CD14-positive monocyte (primary cell): ENCODE measurements around the gene TEX48. TPM values are rescaled to one million over a fixed set of nuclear protein-coding genes. Genes with fewer than 3 reads are reported as not detected.

Source experiments
- DNase-seq, 3 donors: peaks; one replicate each; pipeline ENCODE4 v3.0.0-alpha.2; 2011 to 2022
- H2AFZ ChIP-seq: 2 replicates; pipeline ENCODE4 v1.6.0; 2012; ENCODE audit warnings: mild to moderate bottlenecking, low read depth, low read length, inconsistent platforms; ENCODE audit not compliant: insufficient read depth, poor library complexity, severe bottlenecking
- H3K27ac ChIP-seq, 2 donors: 1 replicate in 1 of 2; 2 replicates in 1 of 2; pipeline ENCODE4 v1.5.1; 2012 to 2013; ENCODE audit warnings: low read length in 2 of 2, control low read depth in 1 of 2, inconsistent platforms in 1 of 2, low read depth in 1 of 2, mild to moderate bottlenecking in 1 of 2
- H3K27me3 ChIP-seq, 2 donors: one replicate each; pipeline versions ENCODE4 v1.6.0 to v1.6.1; 2011 to 2013; ENCODE audit warnings: low read length in 2 of 2; ENCODE audit not compliant: control insufficient read depth in 2 of 2, insufficient read depth in 2 of 2
- H3K36me3 ChIP-seq, 2 donors: replicated peaks in 1 of 2; 1 replicate in 1 of 2; 2 replicates in 1 of 2; pipeline versions ENCODE4 v1.5.1 to v1.6.1; 2012 to 2013; ENCODE audit warnings: low read length in 2 of 2, control low read depth in 1 of 2, inconsistent platforms in 1 of 2, mild to moderate bottlenecking in 1 of 2; ENCODE audit not compliant: insufficient read depth in 2 of 2, control insufficient read depth in 1 of 2
- H3K4me1 ChIP-seq, 2 donors: 1 replicate in 1 of 2; 2 replicates in 1 of 2; pipeline versions ENCODE4 v1.5.1 to v1.6.1; 2012 to 2013; ENCODE audit warnings: low read length in 2 of 2, control low read depth in 1 of 2, inconsistent platforms in 1 of 2, mild to moderate bottlenecking in 1 of 2, moderate library complexity in 1 of 2; ENCODE audit not compliant: insufficient read depth in 2 of 2, control insufficient read depth in 1 of 2
- H3K4me2 ChIP-seq: replicated peaks from 2 replicates; pipeline ENCODE3; 2012; ENCODE audit warnings: low read length, moderate library complexity, mild to moderate bottlenecking; ENCODE audit not compliant: poor library complexity, severe bottlenecking; ENCODE audit errors: extremely low read depth
- H3K4me3 ChIP-seq, 3 experiments: fragments of 200-600 bp in 1 of 3; sonication (generic) in 1 of 3; replicated peaks in 1 of 3; 1 replicate in 2 of 3; 2 replicates in 1 of 3; pipeline ENCODE4 v1.5.1; 2011 to 2013; ENCODE audit warnings: low read length in 3 of 3, mild to moderate bottlenecking in 3 of 3, control low read depth in 2 of 3, low read depth in 2 of 3, inconsistent platforms in 1 of 3, moderate library complexity in 1 of 3
- H3K79me2 ChIP-seq: 2 replicates; pipeline ENCODE4 v1.6.0; 2012; ENCODE audit warnings: mild to moderate bottlenecking, control low read depth, inconsistent platforms, low read length, moderate library complexity; ENCODE audit not compliant: insufficient read depth
- H3K9ac ChIP-seq: 2 replicates; pipeline ENCODE4 v1.6.0; 2017; ENCODE audit warnings: low read length, mild to moderate bottlenecking; ENCODE audit not compliant: insufficient read depth, poor library complexity, severe bottlenecking
- H3K9me3 ChIP-seq, 2 donors: replicated peaks in 1 of 2; 1 replicate in 1 of 2; 2 replicates in 1 of 2; pipeline versions ENCODE4 v1.5.1 to v1.6.1; 2012 to 2013; ENCODE audit warnings: low read length in 2 of 2, control low read depth in 1 of 2; ENCODE audit not compliant: control insufficient read depth in 1 of 2, insufficient read depth in 1 of 2
- H4K20me1 ChIP-seq: 2 replicates; pipeline ENCODE4 v1.6.0; 2012; ENCODE audit warnings: mild to moderate bottlenecking, low read length, control low read depth, moderate library complexity; ENCODE audit not compliant: insufficient read depth
- H3K27ac Mint-ChIP-seq, 7 donors: one replicate each; pipeline ENCODE4 v1.8.0; 2020; ENCODE audit warnings: mild to moderate bottlenecking in 7 of 7, mixed read lengths in 7 of 7, moderate library complexity in 6 of 7, inconsistent platforms in 2 of 7
- H3K27me3 Mint-ChIP-seq, 3 donors: one replicate each; pipeline ENCODE4 v1.8.0; 2021 to 2022; ENCODE audit warnings: low read depth in 3 of 3, mild to moderate bottlenecking in 3 of 3, mixed read lengths in 3 of 3, moderate library complexity in 3 of 3, inconsistent platforms in 1 of 3
- H3K36me3 Mint-ChIP-seq, 2 donors: one replicate each; pipeline ENCODE4 v1.8.0; 2020; ENCODE audit warnings: mixed read lengths in 2 of 2, inconsistent platforms in 1 of 2, mild to moderate bottlenecking in 1 of 2
- H3K4me1 Mint-ChIP-seq: one replicate; pipeline ENCODE4 v1.8.0; 2020; ENCODE audit warnings: mild to moderate bottlenecking, mixed read lengths
- H3K4me3 Mint-ChIP-seq, 2 donors: one replicate each; pipeline ENCODE4 v1.8.0; 2020; ENCODE audit warnings: mild to moderate bottlenecking in 2 of 2, mixed read lengths in 2 of 2, moderate library complexity in 1 of 2
- H3K9me3 Mint-ChIP-seq, 7 donors: one replicate each; pipeline ENCODE4 v1.8.0; 2020 to 2022; ENCODE audit warnings: mixed read lengths in 7 of 7, mild to moderate bottlenecking in 6 of 7, moderate library complexity in 6 of 7, inconsistent platforms in 2 of 7
- CTCF ChIP-seq: fragments of 200-600 bp; IDR thresholded peaks from one replicate; pipeline ENCODE4 v1.8.0; 2022; ENCODE audit warnings: antibody characterized with exemption, mild to moderate bottlenecking
- WGBS: methylation state at CpG from one replicate; pipeline ENCODE4 v1.1.5; 2013; ENCODE audit warnings: missing lambda C conversion rate; ENCODE audit not compliant: insufficient coverage; 5-methylcytosine and 5-hydroxymethylcytosine counted together
- intact Hi-C, 2 donors: fragments of 100-400 bp; cut with micrococcal nuclease; formaldehyde crosslinking; loops; one replicate each; pipeline versions ENCODE4 v1.15.0 to v1.15.1; 2023
- polyA plus RNA-seq, 3 donors: library from polyadenylated mRNA; depleted of rRNA in 1 of 3; unstranded in 2 of 3; stranded (reverse) in 1 of 3; fragments of 300-500 nt in 2 of 3; fragments of >200 nt in 1 of 3; fragmentation: Illumina TruSeq in 2 of 3; gene quantifications; 1 replicate in 2 of 3; 2 replicates in 1 of 3; pipeline ENCODE4 v1.2.3, GENCODE V29; 2012 to 2021

TEX48 gene
- polyA plus RNA-seq, 3 donors, result not detected

GRCh38 chr9:114674076-114674797 is 7.8 kb downstream of the TEX48 start:
- Histone ChIP-seq H3K27ac (no peak overlapping the region), H3K4me1 (peaks cover 0 to 3% of the 10 kb centered on the region in 2 donors), H3K9me3 (no peaks in the 10 kb centered on the region), H3K4me3 (no peak overlapping the region), H3K36me3 (no peaks in the 10 kb centered on the region), H3K27me3 (no peaks in the 10 kb centered on the region), H3K9ac (no peak overlapping the region), H2AFZ (no peak overlapping the region), H3K79me2 (no peaks in the 10 kb centered on the region), H4K20me1 (no peaks in the 10 kb centered on the region), H3K4me2 (no peak overlapping the region)
- Mint-ChIP-seq H3K36me3 (no peaks in the 10 kb centered on the region), H3K27me3 (peaks cover 0 to 8% (median 2%) of the 10 kb centered on the region in 3 donors), H3K4me1 (peaks cover 9% of the 10 kb centered on the region), H3K9me3 (peaks cover 0 to 5% (median 0%) of the 10 kb centered on the region in 7 donors), H3K4me3 (no peak overlapping the region), H3K27ac (no peak overlapping the region)
- intact Hi-C loops, result loop anchor here (10.0 kb wide), 1 partner anchor 231 kb away; no protein-coding TSS in a partner anchor
- no peak for TF ChIP-seq CTCF
- 100% methylated on average over 2 of the region's 2 CpGs for WGBS
- no peak for DNase-seq

- no peaks in the 10 kb centered on the region for H3K36me3 Mint-ChIP-seq
- intact Hi-C loops, result loop anchor here (10.0 kb wide), 1 partner anchor 233 kb away; no protein-coding TSS in a partner anchor
These were observed 10.4 kb downstream of the TEX48 start for GRCh38 chr9:114671605-114672004.

More at GRCh38 chr9:114671605-114672004, 10.4 kb downstream of the TEX48 start:
- Histone ChIP-seq H3K4me2 (no peak overlapping the region), H3K36me3 (no peaks in the 10 kb centered on the region), H3K9ac (no peak overlapping the region), H3K9me3 (no peaks in the 10 kb centered on the region), H2AFZ (no peak overlapping the region), H4K20me1 (no peaks in the 10 kb centered on the region), H3K27ac (no peak overlapping the region), H3K27me3 (no peaks in the 10 kb centered on the region), H3K4me3 (no peak overlapping the region), H3K4me1 (no peaks in the 10 kb centered on the region), H3K79me2 (no peaks in the 10 kb centered on the region)
- no peak for DNase-seq
- WGBS, result 100% methylated on average over 1 of the region's 1 CpG
- Mint-ChIP-seq H3K27me3 (peaks cover 0 to 9% (median 3%) of the 10 kb centered on the region in 3 donors), H3K27ac (no peak overlapping the region), H3K4me3 (no peak overlapping the region), H3K4me1 (peaks cover 2% of the 10 kb centered on the region), H3K9me3 (peaks cover 0 to 5% (median 0%) of the 10 kb centered on the region in 7 donors)
- no peak for TF ChIP-seq CTCF
